ENCODE data around the gene WDCP.
"Not testable (repeated sequence)": the region's sequence is repeated elsewhere in the genome, so short reads cannot be mapped to it uniquely, and the experiment has no call there.

Gene WDCP

DNA sequence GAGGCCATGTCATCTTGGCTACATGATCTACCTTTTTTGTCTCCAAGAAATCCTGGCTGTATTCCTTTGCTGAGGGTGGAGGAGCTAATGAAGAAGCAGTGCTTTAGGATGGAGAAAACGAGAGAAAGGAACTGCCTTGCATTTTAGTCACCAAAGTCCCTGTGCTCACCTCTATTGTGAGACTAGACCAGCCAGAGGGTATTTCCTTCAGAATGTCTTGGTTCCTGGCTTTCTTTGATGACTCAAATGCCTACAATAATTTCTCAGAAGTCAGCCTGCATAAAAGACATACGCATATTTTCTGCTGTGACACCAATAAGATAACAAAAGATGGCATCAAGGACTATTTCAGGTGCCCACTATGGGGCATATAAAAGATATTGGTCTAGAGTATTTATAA, 18.1 kb upstream of the WDCP start:
- no peak for DNase-seq

DNA sequence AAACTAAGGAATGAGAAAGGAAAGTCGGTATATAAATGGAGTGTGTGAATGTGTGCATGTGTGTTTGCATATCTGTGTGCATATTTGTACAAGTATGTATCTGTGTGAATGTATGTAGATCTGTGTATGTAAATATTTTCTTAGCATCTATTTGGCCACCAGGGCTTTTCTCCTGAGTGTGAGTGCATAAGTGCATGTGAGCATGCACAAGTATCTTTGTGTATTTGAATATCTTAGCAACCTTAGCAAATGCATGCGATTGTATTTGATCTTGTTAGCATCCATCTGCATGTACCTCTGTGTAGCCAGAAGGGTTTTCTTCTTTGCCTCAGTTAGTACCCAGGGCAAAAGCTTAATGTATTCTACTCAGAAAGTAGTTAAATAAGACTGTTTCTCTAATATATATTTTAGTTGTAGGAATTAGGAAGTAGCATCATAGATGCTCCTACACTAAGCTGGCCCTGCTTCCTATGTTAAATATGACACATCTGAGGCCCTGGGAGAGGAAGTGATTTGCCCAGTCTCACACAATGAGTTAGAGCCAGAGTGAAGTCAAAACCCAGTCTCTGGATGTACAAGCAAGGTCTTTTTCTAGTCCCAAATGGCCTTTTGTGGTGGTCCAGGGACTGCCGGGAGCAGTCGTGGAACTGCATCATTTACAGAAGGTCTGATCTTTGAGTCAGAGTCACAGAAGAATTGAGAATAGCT, 11.5 kb upstream of the WDCP start:
- DNase-seq: no peak

DNA sequence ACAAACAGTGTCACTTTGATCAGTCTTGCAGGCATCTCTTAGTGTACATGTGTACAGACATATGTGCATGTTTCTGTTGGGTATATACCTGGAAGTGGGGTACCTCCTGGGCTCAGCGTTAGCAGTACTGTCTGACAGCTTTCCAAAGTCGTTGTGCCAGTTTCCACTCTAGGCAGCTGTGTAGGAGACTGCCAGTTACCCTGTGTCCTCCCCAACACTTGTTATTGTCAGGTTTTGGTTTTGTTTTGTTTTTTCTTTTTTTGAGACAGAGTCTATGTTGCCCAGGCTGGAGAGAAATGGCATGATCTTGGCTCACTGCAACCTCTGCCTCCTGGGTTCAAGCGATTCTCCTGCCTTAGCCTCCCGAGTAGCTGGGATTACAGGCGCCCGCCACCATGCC, 8.6 kb upstream of the WDCP start:
- no peak for DNase-seq

DNA sequence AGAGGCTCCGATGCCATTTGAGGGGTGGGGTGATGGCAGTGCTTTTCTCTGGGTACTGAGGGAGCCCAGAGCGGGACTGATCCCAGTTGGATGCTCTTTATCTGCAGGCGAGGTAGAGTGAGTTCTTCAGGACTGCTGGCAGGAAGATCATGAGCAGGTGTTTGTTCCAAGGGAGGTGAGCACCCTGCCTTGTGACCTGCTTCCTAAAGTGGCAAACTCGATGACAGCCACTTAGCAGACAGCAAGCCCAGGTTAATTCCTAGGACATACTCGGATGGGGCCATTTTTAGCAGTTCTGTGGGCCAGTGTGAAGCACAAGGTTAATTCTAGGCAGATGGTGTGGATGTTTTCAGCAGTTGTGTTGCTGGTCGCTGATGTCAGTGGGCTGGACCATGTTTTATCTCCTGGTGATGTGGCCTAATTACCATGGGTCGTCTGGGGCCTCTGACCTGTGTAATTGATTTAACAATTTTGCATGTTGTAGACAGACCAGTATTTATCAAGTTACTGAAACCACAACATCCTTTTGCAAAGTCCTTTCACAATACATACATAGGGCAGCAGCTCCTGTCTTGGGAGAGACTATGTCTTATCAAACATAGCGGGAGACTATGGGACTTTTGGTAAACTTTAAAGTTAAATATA, 7.3 kb upstream of the WDCP start:
- DNase-seq: no peak

DNA sequence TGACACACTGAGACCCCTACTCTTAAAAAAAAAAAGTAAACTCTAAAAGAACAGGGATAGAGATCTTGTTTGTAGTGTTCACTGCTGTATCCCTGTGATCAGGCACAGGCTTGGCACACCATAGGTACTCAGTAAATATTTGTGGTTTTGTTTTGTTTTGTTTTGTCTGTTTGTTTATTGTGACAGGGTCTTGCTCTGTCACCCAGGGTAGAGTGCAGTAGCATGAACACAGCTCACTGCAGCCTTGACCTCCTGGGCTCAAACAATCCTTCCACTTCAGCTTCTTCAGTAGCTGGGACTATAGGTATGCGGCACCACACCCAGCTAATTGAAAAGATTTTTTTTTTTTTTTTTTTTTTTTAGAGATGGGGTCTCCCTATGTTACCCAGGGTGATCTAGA, 5.8 kb upstream of the WDCP start:
- DNase-seq: no peak

DNA sequence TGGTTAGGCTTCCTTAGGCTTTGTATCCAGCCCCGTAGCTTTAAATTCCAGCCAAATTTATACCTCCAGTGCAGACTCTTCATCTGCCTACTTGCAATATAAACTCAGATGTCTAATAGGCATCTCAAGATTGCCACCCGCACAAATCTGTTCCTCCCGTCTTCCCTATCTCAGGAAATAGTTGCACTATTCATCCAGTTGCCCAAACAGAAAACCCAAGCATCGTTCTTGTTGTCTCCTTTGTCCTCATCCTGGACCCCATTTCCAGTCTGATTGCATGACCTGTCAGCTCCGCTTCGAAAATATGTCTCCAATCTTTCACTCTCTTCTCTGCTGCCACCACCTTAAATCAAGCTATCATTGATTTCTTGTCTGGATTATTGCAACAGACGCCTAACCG, 4.6 kb upstream of the WDCP start:
- no peak for DNase-seq

DNA sequence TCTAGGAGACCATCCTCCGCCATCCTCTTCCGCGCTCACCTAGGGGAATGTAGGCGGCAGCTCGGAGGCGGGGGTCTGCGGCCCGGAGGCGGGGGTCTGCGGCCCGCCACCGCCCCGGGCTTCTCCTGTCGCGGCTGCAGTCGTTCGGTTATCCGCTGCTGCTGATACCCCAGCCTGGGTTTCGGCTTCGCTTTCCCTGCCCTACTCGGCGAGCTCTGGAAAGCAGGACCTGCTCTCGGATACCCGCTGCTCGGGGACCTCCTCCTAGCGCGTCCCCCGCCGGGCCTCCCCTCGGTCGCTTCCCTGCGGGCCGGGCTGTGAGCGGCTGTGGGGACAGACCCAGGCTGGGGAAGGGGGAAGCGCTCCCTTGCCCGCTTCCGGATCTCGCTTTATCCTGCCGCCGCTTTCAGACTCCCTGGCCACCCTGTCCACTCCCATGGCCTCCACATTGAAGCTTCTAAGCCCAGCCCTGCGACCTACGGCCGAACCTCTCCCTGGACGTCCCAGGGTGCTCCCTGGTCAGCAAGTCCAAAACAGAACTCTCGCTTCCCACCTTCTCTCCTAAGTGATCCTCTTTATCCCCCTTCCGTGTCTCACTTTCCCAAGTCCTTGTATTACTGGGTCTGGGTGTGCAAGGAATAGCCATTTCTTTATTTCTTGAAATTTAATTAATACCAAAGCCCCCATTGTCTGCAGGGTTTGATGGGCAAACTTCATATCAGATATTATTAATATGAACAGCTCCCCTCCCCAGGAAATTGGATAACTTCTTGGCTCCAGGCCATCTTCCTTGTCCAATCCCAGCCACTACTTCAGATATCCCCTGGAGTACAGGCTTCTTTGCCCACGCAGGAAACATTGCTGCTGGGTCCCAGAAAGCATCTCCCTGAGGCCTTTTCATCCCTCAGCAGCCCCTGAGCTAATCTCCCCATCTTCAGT, 3.1 kb upstream of the WDCP start:
- DNase-seq: no peak

DNA sequence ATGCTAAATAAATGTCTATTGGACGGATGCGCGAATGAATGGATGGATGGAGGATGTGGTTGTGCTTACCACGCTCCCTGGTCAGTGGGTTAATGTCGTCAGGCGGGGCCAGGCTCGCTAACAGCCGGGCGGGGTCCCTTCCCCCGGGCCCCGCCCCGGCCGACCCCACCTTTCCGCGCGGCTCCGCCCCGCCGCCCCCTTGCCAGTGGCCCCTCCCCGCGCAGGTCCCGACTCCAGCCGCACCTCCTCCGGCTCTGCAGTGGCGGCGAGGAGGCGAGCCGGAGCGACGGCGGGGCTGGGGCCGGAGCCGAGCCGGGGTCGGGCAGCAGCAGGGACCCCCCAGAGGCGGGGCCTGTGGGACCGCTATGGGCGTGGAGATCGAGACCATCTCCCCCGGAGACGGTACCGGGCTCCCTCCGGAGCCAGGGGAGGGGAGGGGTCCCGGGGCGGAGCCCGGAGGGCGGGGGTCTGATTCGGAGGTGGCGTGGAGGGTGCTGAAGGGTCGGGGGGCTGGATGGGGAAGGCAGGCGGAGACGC, 2.4 kb upstream of the WDCP start, which contains the start of gene FKBP1B:
TSS of gene FKBP1B (plus strand) at position 257 of the 537 bp plus-strand sequence. CDS start at position 366, 109 bp downstream.
- peak; percentile 37 for DNase-seq

DNA sequence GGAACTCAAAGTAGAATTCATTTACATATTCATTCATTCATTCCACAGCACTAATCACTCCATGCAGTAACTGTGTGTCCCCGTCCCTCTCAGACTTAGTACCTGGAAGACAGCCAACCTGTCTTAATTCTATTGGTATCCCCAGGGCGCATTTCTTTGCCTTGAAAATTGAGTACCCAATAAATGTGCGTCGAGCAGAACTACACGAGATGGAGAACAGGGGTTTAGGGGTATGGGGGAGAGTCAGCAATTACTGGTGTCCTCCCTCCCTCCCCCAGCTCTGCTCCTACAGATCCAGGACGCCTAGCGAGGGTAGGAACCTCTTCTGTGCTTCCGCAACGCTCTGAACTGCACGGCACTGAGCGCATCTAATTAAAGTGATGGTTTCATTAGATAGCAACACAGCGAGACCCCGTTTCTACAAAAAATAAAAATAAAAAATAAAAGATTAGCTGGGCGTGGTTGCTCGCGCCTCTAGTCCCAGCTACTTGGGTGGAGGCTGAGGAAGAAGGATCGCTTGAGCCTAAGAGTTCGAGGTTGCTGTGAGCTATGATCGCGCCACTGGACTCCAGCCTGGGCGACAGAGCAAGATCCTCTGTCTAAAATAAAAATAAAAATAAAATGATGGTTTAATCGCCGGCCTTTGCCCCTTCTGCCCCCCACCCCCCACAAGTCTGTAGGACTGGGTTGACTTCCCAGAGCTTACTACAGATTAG, 1.7 kb upstream of the WDCP start:
- DNase-seq: no peak

DNA sequence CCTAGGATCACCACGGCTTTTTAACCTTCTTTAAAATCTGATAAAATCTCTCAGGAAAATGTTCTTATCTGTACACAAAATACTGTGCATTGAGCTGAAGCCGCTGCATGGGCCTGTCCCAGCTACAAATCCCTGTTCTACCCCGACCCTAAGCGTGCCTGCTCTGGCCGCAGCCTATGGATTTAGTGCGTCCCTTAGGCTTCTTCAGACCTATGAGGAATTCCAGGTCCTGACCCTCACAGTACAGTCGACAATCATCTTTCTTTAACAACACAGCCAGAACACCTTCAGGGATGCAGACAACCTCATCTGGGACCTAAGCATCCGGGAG, 477 bp upstream of the WDCP start:
- DNase-seq: no peak

DNA sequence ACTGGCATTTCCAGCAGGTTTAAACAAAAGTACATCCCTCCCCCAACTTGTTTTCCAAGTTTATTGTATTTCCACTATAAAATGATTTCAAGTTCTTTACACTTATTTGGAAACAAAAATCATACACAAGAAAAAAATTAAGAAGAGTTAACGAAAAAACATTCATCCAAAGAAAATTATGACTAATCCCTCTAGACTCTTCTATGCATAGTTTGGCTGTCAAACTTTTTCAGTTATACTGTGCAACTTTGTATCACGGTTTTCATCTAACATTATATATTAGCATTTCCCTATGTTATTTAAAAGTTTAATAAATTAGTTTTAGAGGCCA, 627 bp downstream of the WDCP start:
- DNase-seq: no peak

DNA sequence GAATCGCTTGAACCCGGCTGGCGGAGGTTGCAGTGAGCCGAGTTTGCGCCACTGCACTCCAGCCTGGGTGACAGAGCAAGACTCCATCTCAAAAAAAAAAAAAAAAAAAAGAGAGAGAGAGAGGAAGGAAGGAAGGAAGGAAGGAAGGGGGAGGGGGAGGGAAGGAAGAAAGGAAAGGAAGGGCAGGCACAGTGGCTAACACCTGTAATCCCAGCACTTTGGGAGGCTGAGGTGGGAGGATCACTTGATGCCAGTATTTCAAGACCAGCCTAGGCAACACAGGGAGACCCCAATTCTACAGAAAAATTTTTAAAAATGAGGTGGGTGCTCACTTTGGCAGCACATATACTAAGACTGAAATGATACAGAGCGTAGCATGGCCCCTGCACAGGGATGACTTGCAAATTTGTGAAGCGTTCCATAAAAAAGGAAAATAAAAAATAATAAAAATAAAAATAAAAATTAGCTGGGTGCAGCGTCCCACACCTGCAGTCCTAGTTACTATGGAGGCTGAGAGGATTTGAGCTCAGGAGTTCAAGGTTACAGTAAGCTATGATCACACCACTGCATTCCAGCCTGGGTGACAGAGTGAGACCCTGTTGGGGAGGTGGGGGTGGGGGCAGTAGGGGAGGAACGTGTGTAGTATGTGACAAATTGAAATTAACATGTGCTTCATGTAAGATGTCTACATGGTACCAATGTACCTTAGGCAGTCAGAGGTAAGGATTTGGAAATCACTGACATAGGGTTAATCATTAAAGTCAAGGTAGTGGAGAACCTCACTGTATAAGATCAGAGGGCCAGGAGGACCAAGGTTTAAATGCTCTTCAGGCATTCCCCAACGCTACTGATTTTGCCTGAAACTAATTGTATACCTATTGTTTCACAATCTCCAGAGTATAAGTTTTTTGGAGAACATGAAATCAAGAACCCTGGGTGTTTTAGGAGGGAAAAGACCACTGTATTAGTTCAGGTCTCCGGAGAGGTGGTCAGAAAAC, 1.4 kb downstream of the WDCP start:
- no peak for DNase-seq

DNA sequence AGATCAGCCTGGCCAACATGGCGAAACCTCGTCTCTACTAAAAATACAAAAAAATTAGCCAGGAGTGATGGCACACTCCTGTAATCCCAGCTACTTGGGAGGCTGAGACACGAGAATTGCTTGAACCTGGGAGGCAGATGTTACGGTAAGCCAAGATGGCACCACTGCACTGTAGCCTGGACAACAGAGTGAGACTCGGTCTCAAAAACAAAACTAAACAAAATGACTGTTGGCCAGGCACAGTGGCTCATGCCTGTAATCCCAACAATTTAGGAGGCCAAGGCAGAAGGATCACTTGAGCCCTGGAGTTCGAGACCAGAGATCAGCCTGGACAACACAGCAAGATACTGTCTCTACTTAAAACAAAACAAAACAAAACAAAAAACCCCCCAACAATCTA, 4.1 kb downstream of the WDCP start:
- DNase-seq: not testable (repeated sequence)

DNA sequence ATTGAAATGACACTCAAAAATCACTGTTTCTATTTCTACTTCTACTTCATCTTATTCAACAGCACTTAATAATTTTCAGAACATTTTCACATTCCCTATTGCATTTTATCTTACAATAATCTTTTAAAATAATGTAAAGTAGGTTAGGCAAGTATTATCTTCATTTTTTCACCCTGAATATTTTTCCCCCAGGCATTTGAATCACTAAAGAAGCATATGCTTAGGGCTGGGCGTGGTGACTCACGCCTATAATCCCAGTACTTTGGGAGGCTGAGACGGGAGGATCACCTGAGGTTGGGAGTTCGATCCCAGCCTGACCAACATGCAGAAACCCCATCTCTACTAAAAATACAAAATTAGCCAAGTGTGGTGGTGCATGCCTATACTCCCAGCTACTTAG, 6.7 kb downstream of the WDCP start:
- no peak for DNase-seq

DNA sequence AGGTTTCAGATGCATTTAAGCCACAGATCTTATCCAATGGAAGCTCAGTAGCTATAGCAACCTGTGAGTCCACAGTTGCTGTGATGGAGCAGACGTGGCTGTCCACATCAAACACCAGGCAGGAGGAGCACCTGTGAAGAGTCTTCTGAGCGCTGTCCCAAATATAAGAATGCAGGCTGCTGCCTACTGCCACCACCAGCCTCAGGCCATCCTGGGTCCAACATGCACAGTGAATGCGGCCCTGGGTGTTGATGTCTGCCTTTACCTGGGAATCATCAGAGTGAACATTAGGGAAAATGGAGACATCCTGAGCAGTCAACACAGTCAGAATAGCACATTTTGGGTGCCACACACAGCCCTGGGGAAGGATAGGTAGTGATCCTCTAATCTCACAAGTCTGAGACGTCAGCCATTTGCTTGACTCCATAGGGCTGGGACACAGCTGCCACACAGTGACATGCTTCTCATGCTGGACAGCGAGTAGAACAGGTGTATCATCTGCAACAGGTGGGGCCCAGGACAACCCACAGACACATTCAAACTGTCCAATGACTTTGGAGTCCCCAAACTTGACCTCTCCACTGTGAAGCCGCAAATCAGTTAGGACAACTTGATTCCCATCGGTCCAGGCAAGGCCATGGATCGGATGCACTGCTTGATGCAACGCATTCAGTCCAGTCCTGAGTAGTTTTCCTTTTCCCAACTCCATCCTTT, 8.2 kb downstream of the WDCP start:
- no peak for DNase-seq

DNA sequence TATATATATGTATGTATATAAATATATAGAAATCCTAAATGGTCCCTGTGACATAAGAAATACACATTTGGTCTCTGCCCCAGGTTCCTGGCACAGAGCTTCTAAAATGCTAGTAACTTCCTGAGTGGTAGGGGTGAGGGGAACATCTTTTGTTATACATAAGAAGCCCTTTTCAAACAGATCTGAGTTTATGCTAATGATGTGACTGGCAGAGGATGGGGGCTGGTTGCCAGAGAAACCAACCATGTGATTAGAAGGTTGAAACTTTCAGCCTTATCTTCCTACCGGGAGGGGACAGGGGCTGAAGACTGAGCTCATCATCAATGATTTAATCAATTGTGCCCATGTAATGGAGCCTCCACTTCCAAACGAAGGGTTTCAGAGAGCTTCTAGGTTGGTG, 21.0 kb downstream of the WDCP start:
- DNase-seq: no peak

DNA sequence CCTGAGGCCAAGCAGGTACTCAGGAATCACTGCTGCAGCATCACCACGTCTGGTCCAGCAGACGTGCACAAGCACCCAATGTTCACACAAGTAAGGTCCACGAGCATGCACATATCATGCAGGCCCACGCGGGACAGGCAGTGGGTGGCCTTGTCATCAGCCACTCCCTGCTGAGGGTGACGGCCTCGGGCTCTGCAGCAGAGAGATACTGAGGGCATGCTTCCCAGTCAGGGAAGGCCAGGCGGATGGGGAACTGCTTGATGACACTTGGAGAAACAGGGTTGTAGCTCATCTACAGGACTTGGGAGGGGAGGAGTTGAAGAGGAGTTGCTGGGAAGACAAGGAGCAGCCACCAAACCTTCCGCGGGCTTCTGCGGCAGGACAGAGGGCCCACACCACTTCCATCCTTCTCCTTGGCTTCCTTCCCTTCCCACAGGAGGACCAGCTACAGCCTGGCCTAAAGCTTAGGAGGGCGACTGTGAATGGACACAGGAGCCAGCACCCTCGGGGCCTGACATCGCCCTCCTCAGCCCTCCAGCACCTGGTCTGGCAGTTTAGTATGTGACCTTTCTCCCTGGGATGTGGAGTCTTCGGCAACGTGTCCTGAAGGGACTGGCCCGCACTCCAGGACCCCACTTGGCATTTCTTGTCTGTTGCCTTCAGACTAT, 22.1 kb downstream of the WDCP start:
- no peak for DNase-seq

DNA sequence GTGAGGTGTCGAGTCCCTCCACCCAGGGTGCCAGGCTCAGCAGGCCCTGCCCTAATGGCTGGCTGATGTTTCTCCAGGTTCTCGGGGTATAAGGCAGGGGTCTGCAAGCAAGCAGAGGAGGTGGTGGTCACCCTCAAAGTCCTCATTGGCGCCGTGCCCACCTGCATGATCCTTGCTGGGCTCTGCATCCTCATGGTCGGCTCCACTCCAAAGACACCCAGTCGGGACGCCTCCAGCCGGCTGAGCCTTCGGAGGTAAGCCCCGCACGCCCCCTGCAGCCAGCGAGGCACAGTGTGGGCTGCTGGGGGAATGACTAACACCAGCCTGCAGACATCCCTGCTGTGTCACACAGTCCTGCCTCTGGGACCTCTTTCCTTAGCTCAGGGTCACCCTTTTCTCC, 23.2 kb downstream of the WDCP start:
- DNase-seq: peak; percentile 50

DNA sequence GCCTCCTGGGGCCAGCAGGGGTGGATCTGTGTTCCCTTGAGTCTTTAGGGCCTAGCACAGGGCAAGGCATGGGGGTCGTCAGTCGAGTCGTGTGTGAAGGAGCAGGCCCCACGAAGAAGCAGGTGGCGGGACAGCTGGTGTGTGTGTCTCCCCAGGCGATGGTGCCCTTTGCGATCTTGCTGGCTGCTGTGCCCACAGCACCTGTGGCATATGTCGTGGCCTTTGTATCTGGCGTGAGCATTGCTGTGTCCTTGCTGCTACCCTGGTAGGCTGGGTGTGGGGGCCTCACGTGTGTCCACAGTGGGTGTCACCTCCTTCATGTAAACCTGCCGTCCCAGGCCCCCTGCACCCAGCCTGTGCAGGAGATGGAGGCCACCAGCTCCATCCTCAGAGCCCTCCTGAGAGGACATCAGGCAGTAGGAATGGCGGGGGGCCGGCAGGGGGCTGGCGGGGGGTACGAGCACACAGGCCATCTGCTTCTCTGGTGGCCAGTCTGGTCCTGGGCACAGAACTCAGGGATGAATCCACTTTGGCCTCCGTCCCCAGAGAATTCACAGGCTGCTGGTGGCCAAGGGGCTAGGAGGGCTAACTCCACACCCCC, 24.1 kb downstream of the WDCP start:
- DNase-seq: no peak

Measured in fibroblast of skin of scalp (primary cell).